HG03025 (cell line): ENCODE data around the gene GPC4.
"Not testable (repeated sequence)": the region's sequence is repeated elsewhere in the genome, so short reads cannot be mapped to it uniquely, and the experiment has no call there.

ENCODE experiments used
- ATAC-seq: cut with Tn5 transposase; IDR thresholded peaks from one replicate; pipeline ENCODE4 v1.9.1; 2021; ENCODE audit warnings: mild to moderate bottlenecking, moderate library complexity; ENCODE audit not compliant: unreplicated experiment, low FRiP score

GPC4 gene

GRCh38 chrX:133308499-133308897 lies 106.8 kb downstream of the GPC4 start:
- no peak for ATAC-seq

DNA sequence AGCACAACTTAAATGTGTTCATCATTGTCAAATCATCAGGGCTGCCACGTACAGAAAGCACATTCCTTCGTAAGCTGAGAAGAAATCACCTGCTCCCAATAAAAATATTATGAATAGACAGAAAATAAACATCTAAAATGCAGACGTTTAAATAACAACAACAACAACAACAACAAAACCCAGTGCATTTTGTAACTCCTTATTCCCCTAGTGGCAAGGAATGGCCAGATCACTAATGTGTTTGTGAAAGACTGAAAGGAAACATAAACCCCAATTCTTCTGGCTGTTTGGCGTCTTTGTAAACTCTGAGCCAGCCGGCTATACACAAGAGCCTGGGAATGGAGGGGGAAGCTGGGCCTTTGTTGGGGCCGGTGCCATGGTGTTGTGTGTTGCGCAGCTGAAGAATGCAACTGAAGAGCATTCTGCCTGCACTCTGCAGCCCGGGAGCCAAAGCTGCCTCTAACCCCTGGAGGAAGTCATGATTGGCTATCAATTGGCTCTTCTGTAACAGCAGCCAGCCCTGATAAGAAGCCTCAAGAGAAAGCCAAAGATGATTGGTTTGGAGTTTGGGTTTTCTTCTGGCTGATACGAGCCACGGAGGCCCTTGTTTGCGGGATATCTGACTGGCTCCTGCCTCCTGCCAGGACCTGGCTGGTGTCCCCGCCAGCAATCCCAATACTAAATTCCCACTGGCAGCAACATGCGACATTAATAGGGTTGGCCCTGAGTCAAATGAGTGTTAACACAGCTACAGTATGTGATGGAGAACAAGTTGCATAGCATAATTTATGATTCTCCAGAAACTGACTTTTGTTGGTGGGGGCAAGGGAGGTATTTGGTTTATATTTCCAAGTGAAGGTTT lies 107.4 kb downstream of the GPC4 start:
- ATAC-seq: no peak

GRCh38 chrX:133307094-133307493 lies 108.2 kb downstream of the GPC4 start:
- ATAC-seq: no peak

DNA sequence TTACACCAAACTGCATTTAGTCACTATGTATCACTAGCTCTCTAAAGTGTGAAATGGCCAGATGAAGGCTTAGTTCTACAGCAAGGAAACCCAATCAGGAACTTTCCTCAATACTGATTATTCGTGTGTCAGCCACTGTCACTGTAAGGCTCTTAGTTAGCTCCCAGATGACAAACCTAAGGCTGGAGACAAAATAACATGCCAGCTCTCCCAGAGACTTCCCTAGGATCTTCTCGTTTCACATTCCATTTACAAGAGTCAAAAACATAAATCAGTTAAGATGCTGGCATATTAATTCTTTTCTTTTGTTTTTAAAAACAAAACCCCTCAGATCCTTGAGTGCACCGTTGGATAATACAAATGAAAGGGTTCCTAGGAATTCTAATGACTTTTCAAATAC lies 109.0 kb downstream of the GPC4 start:
- ATAC-seq: no peak

DNA sequence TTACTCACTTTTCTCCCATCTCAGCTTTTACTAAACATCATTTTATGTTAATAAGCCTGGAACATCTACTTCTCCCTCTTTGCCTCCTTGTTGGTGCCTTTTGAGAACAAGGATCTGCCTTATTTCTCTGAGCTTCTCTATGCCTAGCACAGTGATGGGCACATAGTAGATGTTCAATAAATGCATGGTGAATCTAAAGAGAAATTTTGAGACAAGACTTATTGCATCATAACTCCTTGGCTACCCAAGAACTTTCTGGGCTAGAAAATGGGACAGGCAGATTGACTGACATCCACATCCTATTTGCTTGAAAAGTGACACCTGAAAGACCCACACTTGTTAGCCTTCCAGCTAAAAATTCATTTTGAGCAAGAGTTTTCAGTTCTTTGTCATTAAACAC lies 109.9 kb downstream of the GPC4 start:
- ATAC-seq: no peak

- no peak for ATAC-seq
Observed at GRCh38 chrX:133302775-133303445, 112.4 kb downstream of the GPC4 start.

DNA sequence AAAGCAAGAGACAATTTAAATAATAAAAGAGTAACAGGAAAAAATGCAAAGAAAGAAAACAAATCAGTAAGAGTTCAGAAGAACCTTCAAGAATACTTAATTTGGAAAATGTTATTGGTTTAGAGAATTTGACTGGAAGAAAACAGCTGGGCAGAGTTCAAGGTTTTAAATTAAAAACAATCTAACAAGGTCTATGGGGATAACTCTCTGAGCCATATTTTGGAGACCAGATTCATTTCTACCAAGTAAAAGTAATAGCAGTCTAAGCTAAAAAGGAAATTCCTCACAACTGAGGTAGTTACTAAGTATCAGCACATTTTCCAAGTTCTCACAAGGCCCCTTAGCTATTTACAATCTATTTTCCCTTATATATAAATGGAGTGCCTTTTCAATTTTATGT lies 114.7 kb downstream of the GPC4 start:
- ATAC-seq: no peak

DNA sequence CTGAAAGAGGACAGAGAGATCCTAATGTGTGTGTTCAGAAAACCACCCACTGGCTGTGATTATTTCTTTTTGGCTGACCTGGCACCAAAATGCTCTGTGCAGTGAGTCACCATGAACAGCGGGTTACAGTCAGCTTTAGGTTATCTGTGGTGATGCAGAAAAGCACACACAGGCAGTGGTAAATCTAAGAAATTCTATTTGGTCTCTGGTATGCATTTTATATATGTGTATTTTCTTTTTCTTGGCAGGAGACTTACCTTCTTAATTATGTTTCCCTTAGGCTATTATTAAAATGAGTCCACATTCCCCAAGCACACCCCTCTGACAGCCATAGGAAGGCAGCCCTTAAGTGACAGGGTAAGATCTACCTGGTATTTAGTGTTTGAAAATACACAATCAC lies 118.0 kb downstream of the GPC4 start:
- no peak for ATAC-seq

DNA sequence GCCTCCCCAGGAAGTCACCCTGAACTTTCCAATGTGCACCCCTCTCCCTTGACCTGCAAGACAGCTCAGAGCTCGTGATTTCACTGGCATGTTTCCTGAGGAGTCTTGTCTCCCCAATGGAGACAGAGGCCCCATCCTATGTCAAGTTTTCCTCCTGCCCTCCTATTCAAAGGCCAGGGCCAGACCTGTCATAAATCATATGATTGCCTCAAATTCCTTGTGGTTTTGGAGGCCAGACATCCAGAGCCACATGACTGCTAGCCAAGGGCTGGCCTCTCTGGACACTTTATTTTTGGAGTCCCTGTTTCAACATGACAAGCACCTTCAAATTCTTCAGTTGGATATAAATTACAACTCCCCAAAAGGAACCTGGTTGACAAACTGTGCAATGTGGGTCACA lies 121.2 kb downstream of the GPC4 start:
- ATAC-seq: no peak

- ATAC-seq: no peak
Observed at GRCh38 chrX:133290076-133290475, 125.2 kb downstream of the GPC4 start.

- no peak for ATAC-seq
Observed at GRCh38 chrX:133287860-133288259, 127.4 kb downstream of the GPC4 start.

DNA sequence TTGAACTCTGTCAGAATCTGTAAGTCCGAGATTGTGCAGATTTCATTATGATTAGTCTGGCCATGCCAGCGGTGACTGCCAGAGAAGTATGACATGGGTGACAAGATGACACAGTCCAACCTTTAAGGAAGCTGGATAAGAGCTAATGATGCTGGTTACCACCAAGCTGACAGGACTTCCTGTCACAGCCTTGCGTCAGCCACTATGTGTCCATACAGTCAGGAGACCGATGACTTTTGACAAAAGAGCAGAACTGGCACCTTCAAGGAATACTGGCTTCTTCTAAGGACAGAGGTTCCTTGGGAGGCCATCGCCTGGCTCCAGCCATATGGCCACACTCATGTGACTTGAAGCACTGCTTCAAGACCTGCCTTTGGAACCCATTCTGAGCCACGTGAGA lies 129.9 kb downstream of the GPC4 start:
- ATAC-seq: no peak

DNA sequence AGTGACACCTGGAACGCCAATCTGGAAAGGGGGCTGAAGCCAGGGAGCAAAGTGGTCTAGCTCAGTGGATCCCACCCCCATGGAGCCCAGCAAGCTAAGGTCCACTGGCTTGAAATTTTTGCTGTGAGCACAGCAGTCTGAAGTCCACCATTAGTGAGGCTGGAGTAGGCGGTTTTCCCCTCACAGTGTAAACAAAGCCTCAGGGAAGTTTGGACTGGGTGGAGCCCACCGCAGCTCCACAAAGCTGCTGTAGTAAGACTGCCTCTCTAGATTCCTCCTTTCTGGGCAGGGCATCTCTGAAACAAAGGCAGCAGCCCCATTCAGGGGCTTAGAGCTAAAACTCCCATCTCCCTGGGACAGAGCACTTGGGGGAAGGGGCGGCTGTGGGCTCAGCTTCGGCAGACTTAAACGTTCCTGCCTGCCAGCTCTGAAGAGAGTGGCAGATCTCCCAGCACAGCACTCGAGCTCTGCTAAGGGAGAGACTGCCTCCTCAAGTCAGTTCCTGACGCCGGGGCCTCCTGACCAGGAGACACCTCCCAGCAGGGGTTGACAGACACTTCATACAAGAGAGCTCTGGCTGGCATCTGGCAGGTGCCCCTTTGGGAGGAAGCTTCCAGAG lies 136.1 kb downstream of the GPC4 start:
- ATAC-seq: not testable (repeated sequence)

GRCh38 chrX:133273180-133273579 lies 142.1 kb downstream of the GPC4 start:
- ATAC-seq: no peak

GRCh38 chrX:133269168-133269567 lies 146.1 kb downstream of the GPC4 start:
- ATAC-seq: no peak

GRCh38 chrX:133267621-133268020 lies 147.7 kb downstream of the GPC4 start:
- no peak for ATAC-seq

DNA sequence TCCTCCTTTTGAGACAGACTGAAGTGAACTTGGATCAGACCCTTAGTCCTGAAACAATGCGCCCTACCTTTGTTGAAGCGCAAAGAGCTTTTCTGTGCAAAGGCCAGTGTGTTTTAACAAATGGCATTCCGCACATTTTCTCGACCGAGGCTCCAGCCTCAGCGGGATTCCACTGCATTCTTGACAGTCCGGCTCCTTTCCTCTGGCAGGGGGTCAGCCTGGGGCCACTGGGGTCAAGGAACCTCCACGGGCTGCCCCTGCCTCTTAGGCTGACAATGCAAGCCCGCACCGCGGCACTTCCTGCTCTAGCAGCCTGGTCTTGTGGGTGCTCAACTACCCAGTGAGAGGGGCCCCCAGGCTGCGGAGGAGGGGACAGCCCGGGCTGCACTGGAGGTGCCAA lies 150.0 kb downstream of the GPC4 start:
- ATAC-seq: no peak

DNA sequence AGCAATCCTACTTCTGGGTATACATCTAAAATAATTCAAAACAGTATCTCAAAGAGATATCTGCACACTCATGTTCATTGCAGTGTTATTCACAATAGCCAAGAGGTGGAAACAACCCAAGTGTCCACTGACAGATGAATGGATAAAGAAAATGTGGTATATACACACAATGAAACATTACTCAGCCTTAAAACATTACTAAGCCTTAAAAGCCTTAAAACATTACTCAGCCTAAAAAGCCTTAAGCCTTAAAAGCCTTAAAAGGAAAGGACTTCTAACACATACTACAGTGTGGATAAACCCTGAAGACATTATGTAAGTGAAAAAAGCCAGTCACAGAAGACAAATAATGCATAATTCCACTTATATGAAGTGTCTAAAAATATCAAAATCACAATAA lies 156.8 kb downstream of the GPC4 start:
- no peak for ATAC-seq

DNA sequence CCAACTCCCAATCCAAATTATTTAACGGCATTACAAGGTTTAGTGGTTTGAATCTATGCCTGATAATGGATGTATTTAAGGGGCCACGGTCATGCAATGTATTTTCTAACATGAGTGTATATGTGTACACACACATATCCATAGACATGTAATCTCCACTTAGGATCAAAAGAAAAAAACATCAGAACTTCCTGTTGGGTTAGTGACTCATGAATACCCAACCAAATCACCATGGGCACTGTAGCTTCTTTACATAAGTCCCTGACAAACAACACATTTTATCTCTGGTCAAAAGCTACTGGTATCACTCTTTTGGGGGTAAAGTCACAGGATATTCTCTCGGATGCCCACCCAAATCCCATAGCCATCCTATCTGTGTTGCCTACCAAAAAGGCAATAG lies 160.6 kb downstream of the GPC4 start:
- no peak for ATAC-seq

DNA sequence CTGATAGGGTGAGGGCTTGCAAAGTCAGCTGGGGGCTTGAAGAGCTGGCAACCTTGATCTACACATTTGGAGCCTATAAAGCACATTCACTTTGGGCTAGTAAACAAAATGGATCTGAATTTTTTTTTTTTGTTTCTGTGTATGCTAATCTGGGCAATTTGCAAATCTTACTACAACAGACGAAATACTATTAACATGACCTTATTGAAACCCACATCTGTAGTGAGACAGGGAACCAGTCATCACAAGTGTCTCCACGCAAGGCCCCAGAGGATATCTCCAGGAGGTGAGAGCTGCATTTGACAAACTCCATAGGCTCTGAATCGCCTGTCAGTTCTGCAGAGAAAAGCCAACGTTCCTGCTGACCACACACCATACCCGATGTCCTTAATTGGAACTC lies 164.1 kb downstream of the GPC4 start:
- ATAC-seq: no peak

GRCh38 chrX:133250184-133251100 lies 164.8 kb downstream of the GPC4 start:
- no peak for ATAC-seq
